Erythroblast (primary cell): ENCODE data around the gene ETS1.

Experiments
- GATA1 ChIP-seq: IDR thresholded peaks from 2 replicates; pipeline ENCODE4 v1.6.1; 2011; ENCODE audit warnings: low read depth, mild to moderate bottlenecking, control low read depth, low read length, moderate library complexity
- POLR2A ChIP-seq: IDR thresholded peaks from 2 replicates; pipeline ENCODE4 v1.6.1; 2011; ENCODE audit warnings: mild to moderate bottlenecking, low read length

DNA sequence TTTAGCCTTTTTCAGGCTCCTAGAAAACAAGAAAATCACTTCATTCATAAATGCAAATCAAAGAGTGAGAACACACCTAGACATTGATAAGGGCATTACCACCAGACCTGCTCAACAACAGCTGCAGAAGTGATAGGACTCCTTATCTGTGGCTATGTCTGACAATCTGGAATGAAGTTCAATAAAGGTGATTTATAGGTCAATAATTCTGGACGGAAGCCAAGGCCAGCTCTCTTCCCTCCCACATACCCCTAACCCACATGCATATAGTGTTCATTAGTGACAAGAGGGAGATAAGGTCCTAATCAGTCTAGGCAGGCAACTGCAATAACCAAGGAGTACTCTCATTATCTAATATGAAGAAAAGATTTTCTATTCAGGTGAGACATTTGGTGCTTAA, 111.3 kb downstream of the ETS1 start:
- no peak for TF ChIP-seq POLR2A
- TF ChIP-seq GATA1 = no peak
